PC-9 (cell line): ENCODE data around the gene SLC35G6.

Experiments used
- CTCF ChIP-seq: fragments of 200-600 bp; sonication (generic); conservative IDR thresholded peaks from 2 replicates; pipeline ENCODE4 v1.6.1; 2017; ENCODE audit warnings: mixed run types, antibody characterized with exemption, mild to moderate bottlenecking, moderate library complexity
- EZH2 ChIP-seq: fragments of 200-600 bp; sonication (generic); IDR thresholded peaks from 2 replicates; pipeline ENCODE4 v1.8.0; 2017; ENCODE audit warnings: antibody characterized with exemption, low read depth

GRCh38 chr17:7508846-7509245 lies 27.6 kb downstream of the SLC35G6 start:
- no peak for TF ChIP-seq CTCF
- no peak for TF ChIP-seq EZH2
